Kidney tubule cell (primary cell): ENCODE measurements around the gene CYP2C9.
A peak's percentile ranks its signal among the peaks of the same experiment; 100 is the strongest.
"Not testable (repeated sequence)": the region's sequence is repeated elsewhere in the genome, so short reads cannot be mapped to it uniquely, and the experiment has no call there.

Experiments used
- DNase-seq: peaks from one replicate; pipeline ENCODE4 v3.0.0-alpha.2; 2018; ENCODE audit warnings: low spot score

CYP2C9 gene

GRCh38 chr10:94938383-94938782 lies at the start of gene CYP2C9:
Gene CYP2C9 (plus strand): TSS chr10:94938658. CDS start chr10:94938683, 25 bp downstream.
- DNase-seq, result no peak

- no peak for DNase-seq
Observed at GRCh38 chr10:94889123-94889522, 49.3 kb upstream of the CYP2C9 start.

GRCh38 chr10:94890264-94891022 lies 48.0 kb upstream of the CYP2C9 start:
- DNase-seq, result no peak

DNA sequence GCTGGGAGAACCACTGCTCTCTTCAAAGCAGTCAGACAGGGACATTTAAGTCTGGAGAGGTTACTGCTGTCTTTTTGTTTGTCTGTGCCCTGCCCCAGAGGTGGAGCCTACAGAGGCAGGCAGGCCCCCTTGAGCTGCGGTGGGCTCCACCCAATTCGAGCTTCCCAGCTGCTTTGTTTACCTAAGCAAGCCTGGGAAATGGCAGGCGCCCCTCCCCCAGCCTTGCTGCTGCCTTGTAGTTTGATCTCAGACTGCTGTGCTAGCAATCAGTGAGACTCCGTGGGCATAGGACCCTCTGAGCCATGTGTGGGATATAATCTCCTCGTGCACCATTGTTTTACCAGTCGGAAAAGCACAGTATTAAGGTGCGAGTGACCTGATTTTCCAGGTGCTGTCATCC lies 40.0 kb upstream of the CYP2C9 start:
- DNase-seq, result not testable (repeated sequence)

DNA sequence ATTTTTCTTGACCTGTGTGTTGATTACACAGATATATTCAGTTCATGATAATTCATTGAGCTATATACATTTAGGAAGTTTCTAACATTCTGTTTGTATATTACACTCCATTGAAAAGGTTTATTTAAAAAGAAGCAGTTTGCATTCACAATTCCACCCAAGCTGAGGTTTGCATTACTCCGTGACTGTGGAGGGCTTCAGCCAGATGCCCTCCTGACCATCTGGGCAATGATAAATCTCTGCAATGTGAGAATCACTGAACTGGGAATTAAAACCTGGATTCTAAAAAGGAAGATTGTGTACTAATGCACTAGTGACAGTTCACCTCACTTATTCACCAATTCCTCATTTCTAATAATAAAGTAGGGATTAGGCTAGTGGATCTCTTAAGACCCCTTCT lies 36.4 kb upstream of the CYP2C9 start:
- DNase-seq, result no peak

DNA sequence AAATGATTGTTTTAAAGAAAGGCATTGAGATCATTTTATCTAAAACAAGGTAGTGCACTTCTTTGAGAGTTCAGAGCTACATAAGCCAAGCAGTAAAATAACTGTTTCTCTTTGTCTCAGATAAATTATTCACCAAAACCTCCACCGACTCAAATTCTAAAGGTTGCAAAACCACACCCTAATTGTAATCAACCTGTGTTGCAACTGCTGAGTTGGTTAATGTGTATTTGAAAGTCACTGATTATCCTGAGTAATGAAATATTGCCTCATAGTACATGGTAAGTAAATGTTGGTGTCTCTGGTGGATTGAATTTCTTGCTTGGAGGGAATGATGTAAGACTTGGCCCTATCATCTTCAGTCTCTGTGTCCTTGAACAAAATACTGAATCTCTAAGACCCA lies 35.9 kb upstream of the CYP2C9 start:
- peak; percentile 91 for DNase-seq

- DNase-seq, result peak; percentile 43
Observed at GRCh38 chr10:94904506-94905148, 33.8 kb upstream of the CYP2C9 start.

DNA sequence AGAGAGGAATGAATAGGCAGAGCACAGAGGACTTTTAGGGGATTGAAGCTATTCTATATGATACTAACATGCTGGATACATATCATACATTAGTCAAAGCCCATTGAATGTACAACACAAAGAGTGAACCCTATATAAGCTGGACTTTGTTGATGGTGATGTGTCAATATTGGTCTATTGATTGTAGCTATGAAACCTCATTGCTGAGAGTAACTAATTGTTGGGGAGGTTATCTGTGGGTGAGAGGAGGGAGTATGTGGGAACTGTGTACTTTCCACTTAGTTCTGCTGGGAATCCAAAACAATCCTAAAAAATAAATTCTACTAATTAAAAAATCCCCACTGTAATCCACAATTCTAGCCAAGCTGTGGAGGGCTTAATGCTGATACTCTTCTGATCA lies 22.0 kb upstream of the CYP2C9 start:
- no peak for DNase-seq

DNA sequence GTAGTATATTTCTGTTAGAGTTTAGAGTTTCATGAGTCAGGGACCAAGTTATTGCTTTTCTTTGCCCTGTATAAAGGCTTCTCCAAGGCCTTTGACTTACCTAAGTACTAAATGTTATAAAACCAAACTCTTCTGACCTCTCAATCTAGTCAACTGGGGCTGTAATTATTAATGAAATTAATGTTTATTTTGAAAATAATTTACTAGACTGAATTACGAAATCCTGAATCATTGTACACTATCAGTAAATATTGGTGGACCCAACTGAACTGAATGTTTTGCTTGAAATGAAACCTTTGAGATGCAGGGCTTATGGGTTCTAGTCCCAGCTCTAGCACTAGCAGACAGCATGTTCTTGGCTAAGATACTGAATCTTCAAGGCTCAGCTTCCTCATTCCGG lies 1.7 kb upstream of the CYP2C9 start:
- peak; percentile 17 for DNase-seq

- not testable (repeated sequence) for DNase-seq
Observed at GRCh38 chr10:94943432-94944103, 5.1 kb downstream of the CYP2C9 start.

DNA sequence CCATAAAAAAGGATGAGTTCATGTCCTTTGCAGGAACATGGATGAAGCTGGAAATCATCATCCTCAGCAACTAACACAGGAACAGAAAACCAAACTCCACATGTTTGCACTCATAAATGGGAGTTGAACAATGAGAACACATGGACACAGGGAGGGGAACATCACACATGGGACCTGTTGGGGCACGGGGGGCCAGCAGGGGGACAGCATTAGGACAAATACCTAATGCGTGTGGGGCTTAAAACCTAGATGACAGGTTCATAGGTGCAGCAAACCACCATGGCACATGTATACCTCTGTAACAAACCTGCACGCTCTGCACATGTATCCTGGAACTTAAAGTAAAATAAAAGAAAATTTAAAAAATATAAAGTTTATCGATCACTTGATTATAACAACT lies 7.7 kb downstream of the CYP2C9 start:
- DNase-seq, result not testable (repeated sequence)

- DNase-seq, result peak; percentile 61
Observed at GRCh38 chr10:94963901-94964300, 25.4 kb downstream of the CYP2C9 start.

- DNase-seq, result no peak
Observed at GRCh38 chr10:94983555-94983954, 45.1 kb downstream of the CYP2C9 start.

- no peak for DNase-seq
Observed at GRCh38 chr10:94989192-94989591, 50.7 kb downstream of the CYP2C9 start.

DNA sequence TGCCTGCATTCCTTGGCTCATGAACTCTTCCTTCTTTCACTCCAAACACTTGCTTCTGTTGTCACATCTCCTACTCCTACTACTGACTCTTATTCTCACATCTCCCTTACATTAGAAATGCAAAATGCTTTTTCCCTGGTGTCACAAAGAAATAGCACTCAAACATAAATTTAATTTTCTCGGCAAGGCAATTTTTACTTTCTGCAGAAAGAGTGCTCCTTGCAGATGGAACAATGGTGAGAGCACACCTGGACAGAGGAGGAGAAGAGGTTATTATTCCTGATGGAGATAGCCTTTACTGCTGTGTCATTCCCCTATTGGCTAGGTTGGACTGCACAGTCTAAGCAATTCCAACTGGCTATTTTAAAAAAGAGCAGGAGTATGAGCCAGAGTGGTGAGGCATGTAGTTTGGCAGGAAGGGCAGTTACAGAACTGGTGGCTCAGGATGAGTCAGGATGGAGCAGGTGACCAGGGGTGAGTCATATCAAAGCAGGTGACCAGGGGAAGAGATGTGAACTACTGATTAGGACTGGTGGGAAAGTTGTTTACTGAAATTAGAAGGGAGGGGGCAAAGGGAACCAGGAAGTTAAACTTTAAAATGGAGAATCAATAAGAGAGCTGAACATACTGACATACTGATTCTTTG lies 52.9 kb downstream of the CYP2C9 start:
- peak; percentile 73 for DNase-seq

DNA sequence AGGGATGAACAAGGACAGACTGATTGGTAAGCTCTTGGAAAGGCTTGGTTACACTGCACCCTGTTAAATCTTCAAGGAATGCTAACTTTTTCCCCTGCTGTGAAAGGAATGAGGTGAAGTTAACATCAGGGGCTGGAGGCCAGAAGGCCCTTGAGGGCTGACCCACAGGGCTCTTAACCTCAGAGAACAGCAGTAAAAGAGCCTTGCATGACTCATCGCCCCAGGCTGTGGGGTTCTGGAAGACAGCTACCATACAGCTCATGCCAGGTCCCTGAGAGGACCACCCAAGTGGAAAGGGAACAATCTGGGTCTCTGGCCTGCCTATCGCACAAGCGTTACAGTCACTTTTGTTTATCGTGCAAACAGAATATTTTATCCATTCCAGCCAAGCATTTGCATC lies 54.4 kb downstream of the CYP2C9 start:
- peak; percentile 11 for DNase-seq

DNA sequence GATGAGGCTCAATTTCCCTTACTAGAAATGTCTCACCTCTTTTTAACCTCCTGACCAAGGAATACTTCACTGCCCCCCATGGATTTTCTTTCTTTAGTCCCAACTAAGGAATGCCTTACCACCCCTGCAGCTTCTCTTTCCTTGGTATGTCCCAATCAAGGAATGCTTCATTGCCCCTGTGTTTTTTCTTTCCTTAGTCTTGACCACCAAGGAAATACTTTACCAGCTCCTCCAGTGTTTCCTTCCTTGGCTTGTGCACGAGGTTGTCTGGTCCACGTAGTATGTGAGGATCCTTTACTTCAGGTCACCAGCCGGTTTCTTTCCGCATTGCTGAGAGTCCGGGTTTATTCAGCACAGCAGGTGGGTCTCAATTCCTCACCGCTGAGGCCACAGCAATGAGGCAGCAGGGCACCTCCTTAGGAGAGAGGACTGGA lies 59.3 kb downstream of the CYP2C9 start:
- peak; percentile 59 for DNase-seq

DNA sequence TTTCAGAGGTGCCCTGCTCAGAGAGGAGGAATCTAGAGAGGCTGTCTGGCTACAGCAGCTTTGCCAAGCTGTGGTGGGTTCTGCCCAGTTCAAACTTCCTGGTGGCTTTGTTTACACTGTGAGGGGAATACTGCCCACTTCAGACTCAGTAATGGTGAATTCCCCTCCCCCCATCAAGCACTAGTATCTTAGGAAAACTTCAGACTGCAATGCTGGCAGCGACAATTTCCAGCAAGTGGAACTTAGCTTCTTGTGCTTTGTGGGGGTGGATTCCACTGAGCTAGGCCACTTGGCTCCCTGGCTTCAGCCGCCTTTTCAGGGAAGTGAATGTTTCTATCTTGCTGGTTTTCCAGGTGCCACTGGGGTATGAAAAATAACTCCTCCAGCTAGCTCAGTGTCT lies 88.0 kb downstream of the CYP2C9 start:
- no peak for DNase-seq

DNA sequence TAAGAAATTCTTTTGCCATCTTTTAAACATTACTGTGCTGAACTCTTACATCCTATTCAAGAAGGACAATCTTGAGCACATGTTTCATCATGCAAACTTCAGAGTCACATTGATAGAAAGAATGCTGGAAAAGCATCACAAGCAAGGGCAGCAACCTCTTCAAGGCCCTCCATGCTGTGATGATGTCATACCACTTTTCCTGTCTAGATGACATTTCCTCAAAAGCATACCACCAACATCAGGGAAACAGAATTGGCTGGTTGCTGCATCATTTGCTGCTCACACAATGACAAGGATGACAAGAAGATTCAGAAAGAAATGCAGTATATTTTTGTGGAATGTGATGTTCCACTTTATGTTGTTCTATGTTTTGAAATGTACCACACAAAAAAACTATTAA lies 93.2 kb downstream of the CYP2C9 start:
- no peak for DNase-seq

DNA sequence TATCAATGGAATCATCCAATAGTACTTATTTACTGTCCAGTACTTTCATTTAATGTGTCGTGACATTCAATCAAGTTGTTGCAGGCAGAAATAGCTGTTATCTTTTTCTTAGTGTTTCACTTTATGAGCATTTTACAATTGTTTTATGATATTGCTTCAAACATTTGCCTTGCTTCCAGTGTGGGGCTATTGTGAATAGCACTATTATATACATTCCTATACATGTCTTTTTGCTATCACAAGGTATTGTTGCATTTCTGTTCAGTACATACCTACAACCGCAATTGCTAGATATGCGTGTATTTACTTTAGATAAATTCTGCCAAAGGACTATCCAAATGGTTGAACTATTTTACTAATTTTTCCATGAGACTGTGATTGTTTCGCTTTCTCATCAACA lies 95.9 kb downstream of the CYP2C9 start:
- no peak for DNase-seq

DNA sequence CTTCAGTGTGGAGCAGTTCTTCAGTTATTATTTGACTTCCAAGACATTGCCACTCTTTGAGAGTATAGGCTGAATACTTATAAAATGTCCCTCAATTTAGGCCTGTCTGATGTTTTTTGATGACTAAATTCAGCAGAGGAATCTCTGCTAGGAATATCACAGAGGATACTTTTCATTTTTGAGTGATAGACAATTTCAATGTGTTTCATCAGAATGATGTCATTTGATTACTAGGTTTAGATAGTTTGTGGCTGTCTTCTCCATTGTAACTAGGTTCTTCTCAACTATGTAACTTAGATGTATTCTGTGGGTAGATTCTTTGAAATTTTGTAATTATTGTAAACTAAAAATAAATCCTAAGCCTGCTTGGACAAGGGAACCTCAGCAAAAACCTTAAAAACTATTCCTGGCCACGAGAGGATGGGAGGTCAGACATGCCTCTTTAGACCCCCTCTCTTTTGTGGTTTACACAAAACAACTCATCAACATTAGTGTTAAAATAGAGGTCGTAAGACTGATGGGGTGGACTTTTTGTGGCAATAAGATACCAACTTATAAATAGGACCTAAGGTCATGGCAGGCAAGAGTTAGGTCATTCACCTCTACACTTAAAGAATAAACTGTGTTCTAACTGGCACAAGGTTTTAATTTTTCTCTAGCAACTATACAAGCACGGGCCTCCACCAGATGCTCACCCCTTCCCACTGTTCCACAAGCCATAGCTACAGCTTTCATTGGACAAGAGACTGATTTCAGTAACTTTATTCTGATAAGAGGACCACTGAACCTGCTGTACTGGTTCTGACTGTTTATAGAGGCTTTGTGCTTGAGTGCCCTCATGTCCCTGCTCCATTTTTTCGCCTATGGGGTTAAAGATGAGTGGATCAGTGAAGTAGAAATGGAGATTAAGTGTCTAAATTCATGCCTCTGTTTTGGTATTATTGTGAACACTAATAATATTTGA lies 97.2 kb downstream of the CYP2C9 start:
- DNase-seq, result no peak
